OCI-LY7 (cell line): ENCODE data around the gene SPATA32. TPM values are rescaled to one million over a fixed set of nuclear protein-coding genes. Genes with fewer than 3 reads are reported as not detected.

Experiments used
- BruUV-seq: library from RNA; stranded (reverse); fragments of 400-500 nt; replicated peaks from 2 replicates; lab custom pipeline; 2021; lab: Mats Ljungman, UMichigan
- CTCF ChIA-PET: fragments of 300-600 bp; sonication (Branson Sonifier 250); formaldehyde crosslinking; loops from one replicate; lab custom pipeline; 2022; ENCODE audit warnings: antibody characterized with exemption; ENCODE audit not compliant: unreplicated experiment; lab: Charles Lee
- POLR2A ChIA-PET: fragments of 300-600 bp; sonication (Branson Sonifier 250); formaldehyde crosslinking; loops from one replicate; lab custom pipeline; 2022; ENCODE audit warnings: antibody characterized with exemption; lab: Charles Lee
- DNase-seq: peaks from one replicate; pipeline ENCODE4 v3.0.0-alpha.2; 2015; ENCODE audit warnings: low spot score
- H2AFZ ChIP-seq: fragments of 200-600 bp; sonication (generic), shearing (Covaris generic); 2 replicates; pipeline ENCODE4 v1.6.1; 2014; ENCODE audit warnings: mild to moderate bottlenecking, antibody characterized with exemption, low read length, moderate library complexity
- H3K27ac ChIP-seq: fragments of 200-600 bp; sonication (generic); 2 replicates; pipeline ENCODE4 v1.5.1; 2014; ENCODE audit warnings: mixed run types, low read depth, mild to moderate bottlenecking, moderate library complexity, low read length, inconsistent platforms; ENCODE audit not compliant: poor library complexity, severe bottlenecking
- H3K36me3 ChIP-seq: fragments of 200-600 bp; sonication (generic); 2 replicates; pipeline ENCODE4 v1.6.1; 2014; ENCODE audit warnings: mild to moderate bottlenecking, antibody characterized with exemption, low read length, moderate library complexity, mixed read lengths; ENCODE audit not compliant: insufficient read depth
- H3K4me1 ChIP-seq: fragments of 200-600 bp; sonication (generic); 2 replicates; pipeline ENCODE4 v1.5.1; 2014; ENCODE audit warnings: mild to moderate bottlenecking, low read length; ENCODE audit not compliant: insufficient read depth, poor library complexity, severe bottlenecking
- H3K4me2 ChIP-seq: fragments of 200-600 bp; sonication (generic); 2 replicates; pipeline ENCODE4 v1.6.1; 2014; ENCODE audit warnings: mild to moderate bottlenecking, low read length
- H3K4me3 ChIP-seq: fragments of 200-600 bp; sonication (generic); 2 replicates; pipeline ENCODE4 v1.5.1; 2014; ENCODE audit warnings: mild to moderate bottlenecking, low read depth, low read length; ENCODE audit not compliant: poor library complexity, severe bottlenecking
- H3K79me2 ChIP-seq: fragments of 200-600 bp; sonication (generic); 2 replicates; pipeline ENCODE4 v1.6.1; 2016; ENCODE audit warnings: low read depth, mild to moderate bottlenecking, low read length, moderate library complexity, mixed read lengths; ENCODE audit not compliant: insufficient read depth
- H3K9me2 ChIP-seq: fragments of 200-600 bp; sonication (generic); 2 replicates; pipeline ENCODE4 v1.6.1; 2016; ENCODE audit warnings: mild to moderate bottlenecking, low read length, mixed read lengths; ENCODE audit not compliant: insufficient read depth
- H3K9me3 ChIP-seq: fragments of 200-600 bp; sonication (generic); 2 replicates; pipeline ENCODE4 v1.6.1; 2014; ENCODE audit warnings: mild to moderate bottlenecking, mixed run types, low read length, mixed read lengths
- H4K20me1 ChIP-seq: fragments of 200-600 bp; sonication (generic); 2 replicates; pipeline ENCODE4 v1.6.1; 2014; ENCODE audit warnings: mild to moderate bottlenecking, antibody characterized with exemption, low read length, moderate library complexity, mixed read lengths; ENCODE audit not compliant: insufficient read depth
- CTCF ChIP-seq: fragments of 200-600 bp; sonication (generic); conservative IDR thresholded peaks from 2 replicates; pipeline ENCODE4 v1.5.1; 2014; ENCODE audit warnings: mild to moderate bottlenecking, antibody characterized with exemption, low read length, moderate library complexity, mixed read lengths
- EZH2phosphoT487 ChIP-seq: fragments of 200-600 bp; sonication (generic); IDR thresholded peaks from 2 replicates; pipeline ENCODE4 v1.6.1; 2018; ENCODE audit warnings: low read depth, borderline replicate concordance, mild to moderate bottlenecking, mixed run types, antibody characterized with exemption, low read length, moderate library complexity, mixed read lengths
- intact Hi-C: fragments of 100-400 bp; cut with micrococcal nuclease; formaldehyde crosslinking; loops from one replicate; pipeline ENCODE4 v1.10.0; 2022; ENCODE audit not compliant: unreplicated experiment
- total RNA-seq, 2 experiments: library from RNA; depleted of rRNA in 1 of 2; stranded (reverse); fragments of >200 nt in 1 of 2; shearing (Covaris generic) in 1 of 2; gene quantifications; 2 replicates each; pipeline ENCODE4 v1.2.3, GENCODE V29; 2014 to 2022

The SPATA32 gene
- total RNA-seq, 2 experiments from 2014 or later: not detected

GRCh38 chr17:45221081-45222013 is 40.5 kb downstream of the SPATA32 start, which contains the start of gene FMNL1:
Gene FMNL1, plus strand, starts transcription at chr17:45221885. Its CDS starts 240 bp downstream, at chr17:45222125.
- H3K27ac ChIP-seq: peak within 1 kb of the TSS; percentile 97
- intact Hi-C loops: loop anchor here (1.0 to 2.0 kb wide), 2 partner anchors 14 to 163 kb away; no protein-coding TSS in a partner anchor
- peaks cover 38% of the 10 kb centered on the region for H3K79me2 ChIP-seq
- H3K4me3 ChIP-seq: peak within 1 kb of the TSS; percentile 96
- peak within 1 kb of the TSS; percentile 98 for H3K4me2 ChIP-seq
- no peaks in the 10 kb centered on the region for H3K9me2 ChIP-seq
- peaks cover 7% of the 10 kb centered on the region; the same call in 1 of the 2 replicates for H4K20me1 ChIP-seq
- peaks cover 45% of the 10 kb centered on the region for H3K4me1 ChIP-seq
- DNase-seq: peak; percentile 81
- ChIA-PET CTCF (interaction anchor here (0.6 to 1.3 kb wide), 5 partner anchors 10 to 72 kb away, joined by 3 to 5 read pairs (median 3); no protein-coding TSS in a partner anchor), POLR2A (interaction anchor here (0.5 to 1.6 kb wide), 2 partner anchors 27 to 172 kb away, joined by 3 to 5 read pairs; no protein-coding TSS in a partner anchor)
- BruUV-seq: no TSS peak
- TF ChIP-seq EZH2phosphoT487: no peak
- no peak for TF ChIP-seq CTCF
- H3K36me3 ChIP-seq: no peaks in the 10 kb centered on the region
- H2AFZ ChIP-seq: peak within 1 kb of the TSS; percentile 55; the same call in 1 of the 2 replicates
- H3K9me3 ChIP-seq: no peaks in the 10 kb centered on the region

- Histone ChIP-seq H2AFZ (no peak overlapping the region), H3K79me2 (peaks cover 29% of the 10 kb centered on the region), H3K27ac (no peak overlapping the region), H3K4me3 (no peak overlapping the region), H3K36me3 (no peaks in the 10 kb centered on the region), H4K20me1 (peaks cover 7% of the 10 kb centered on the region; the same call in 1 of the 2 replicates), H3K9me3 (no peaks in the 10 kb centered on the region), H3K9me2 (no peaks in the 10 kb centered on the region), H3K4me1 (peaks cover 34% of the 10 kb centered on the region), H3K4me2 (no peak overlapping the region)
- ChIA-PET POLR2A (interaction anchor here (0.5 to 1.6 kb wide), 3 partner anchors 9 to 195 kb away, joined by 5 read pairs; no protein-coding TSS in a partner anchor), CTCF (interaction anchor here (1.0 to 1.7 kb wide), 2 partner anchors 11 to 15 kb away, joined by 3 to 14 read pairs; no protein-coding TSS in a partner anchor)
- no peak for DNase-seq
- TF ChIP-seq EZH2phosphoT487 (no peak), CTCF (no peak)
- BruUV-seq: no TSS peak
- intact Hi-C loops: loop anchor here (2.0 kb wide), 1 partner anchor 165 kb away; no protein-coding TSS in a partner anchor
Observed at GRCh38 chr17:45220079-45220478, 41.8 kb downstream of the SPATA32 start.
